C4-2B (cell line): ENCODE measurements around the gene MKLN1.

Experiments used
- H3K27ac ChIP-seq: fragments of 450-650 bp; 2 replicates; pipeline ENCODE4 v1.5.1; 2017
- ZFX ChIP-seq: fragments of 450-650 bp; IDR thresholded peaks from 2 replicates; pipeline ENCODE4 v1.6.1; 2017
- TF ChIP-seq, protein P1 (sequence below): fragments of 450-650 bp; conservative IDR thresholded peaks from 2 replicates; pipeline ENCODE4 v1.5.1; 2017; ENCODE audit warnings: mild to moderate bottlenecking

Gene MKLN1

DNA sequence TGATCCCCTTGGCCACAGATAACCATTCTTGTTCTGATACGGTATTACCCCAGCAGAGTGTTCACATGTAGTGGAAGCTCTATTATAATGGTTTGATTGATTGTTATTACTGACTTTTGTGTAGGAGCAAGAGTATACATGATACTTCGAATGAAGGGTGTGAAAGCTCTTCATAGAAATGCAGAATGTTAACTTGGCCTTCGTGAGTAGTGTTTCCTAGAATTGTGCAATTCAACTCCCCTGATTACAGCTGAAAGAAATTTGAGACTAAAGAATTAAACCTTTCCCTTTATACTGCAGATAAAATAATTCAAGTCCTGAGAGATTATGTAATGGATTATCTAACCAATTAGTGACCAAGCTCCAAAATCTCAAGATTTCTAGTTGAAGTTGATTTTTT, 38.2 kb downstream of the MKLN1 start:
- no peak overlapping the region for H3K27ac ChIP-seq
- TF ChIP-seq, protein P1, sequence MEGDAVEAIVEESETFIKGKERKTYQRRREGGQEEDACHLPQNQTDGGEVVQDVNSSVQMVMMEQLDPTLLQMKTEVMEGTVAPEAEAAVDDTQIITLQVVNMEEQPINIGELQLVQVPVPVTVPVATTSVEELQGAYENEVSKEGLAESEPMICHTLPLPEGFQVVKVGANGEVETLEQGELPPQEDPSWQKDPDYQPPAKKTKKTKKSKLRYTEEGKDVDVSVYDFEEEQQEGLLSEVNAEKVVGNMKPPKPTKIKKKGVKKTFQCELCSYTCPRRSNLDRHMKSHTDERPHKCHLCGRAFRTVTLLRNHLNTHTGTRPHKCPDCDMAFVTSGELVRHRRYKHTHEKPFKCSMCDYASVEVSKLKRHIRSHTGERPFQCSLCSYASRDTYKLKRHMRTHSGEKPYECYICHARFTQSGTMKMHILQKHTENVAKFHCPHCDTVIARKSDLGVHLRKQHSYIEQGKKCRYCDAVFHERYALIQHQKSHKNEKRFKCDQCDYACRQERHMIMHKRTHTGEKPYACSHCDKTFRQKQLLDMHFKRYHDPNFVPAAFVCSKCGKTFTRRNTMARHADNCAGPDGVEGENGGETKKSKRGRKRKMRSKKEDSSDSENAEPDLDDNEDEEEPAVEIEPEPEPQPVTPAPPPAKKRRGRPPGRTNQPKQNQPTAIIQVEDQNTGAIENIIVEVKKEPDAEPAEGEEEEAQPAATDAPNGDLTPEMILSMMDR: no peak
- no peak for TF ChIP-seq ZFX

DNA sequence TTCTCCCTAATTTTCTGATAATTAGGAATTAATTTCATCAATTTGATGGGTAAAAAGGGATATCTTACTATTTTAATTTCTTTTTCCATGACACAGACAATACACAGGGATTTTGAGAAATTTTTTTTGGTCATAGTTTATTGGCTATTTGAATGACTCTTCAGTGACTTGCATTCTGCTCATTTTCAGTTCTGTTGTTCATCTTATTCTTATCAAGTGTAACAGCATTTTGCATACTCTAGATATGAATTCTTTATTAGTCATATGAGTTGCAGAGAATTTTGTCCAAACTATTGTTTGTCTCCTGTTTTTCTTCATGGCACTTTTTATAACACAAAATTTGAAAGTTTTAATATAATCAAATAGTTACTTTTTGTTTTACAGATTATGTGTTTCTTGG, 41.7 kb downstream of the MKLN1 start:
- H3K27ac ChIP-seq: no peak overlapping the region
- TF ChIP-seq ZFX: no peak
- TF ChIP-seq, protein P1: no peak; the same call in 1 of the 2 replicates

DNA sequence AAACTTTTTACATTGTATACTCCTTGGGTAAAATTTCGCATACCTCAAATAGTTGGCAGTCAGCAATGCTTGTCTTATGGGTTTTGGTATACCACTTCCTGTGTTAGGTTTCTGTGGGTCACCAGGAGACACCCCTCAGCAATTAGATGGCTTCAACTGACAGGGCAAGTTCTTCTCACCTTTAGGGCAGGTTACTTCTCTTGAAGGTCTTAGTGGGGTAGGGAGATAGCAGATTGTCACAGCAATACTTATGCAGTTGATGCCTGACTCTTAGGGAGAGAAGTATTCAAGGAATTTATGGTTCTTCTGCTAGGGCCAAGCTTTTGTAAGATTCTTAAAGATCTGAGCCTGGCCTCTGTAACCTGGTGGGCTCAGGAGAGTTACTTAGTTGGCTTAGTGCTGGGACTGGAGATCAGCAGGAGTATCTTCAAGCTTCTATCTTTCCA, 42.9 kb downstream of the MKLN1 start:
- TF ChIP-seq, protein P1: no peak
- TF ChIP-seq ZFX: no peak
- H3K27ac ChIP-seq: no peak overlapping the region

- no peak for TF ChIP-seq ZFX
- TF ChIP-seq, protein P1: no peak
- H3K27ac ChIP-seq: no peak overlapping the region
These were observed 43.7 kb downstream of the MKLN1 start for GRCh38 chr7:131371411-131371810.

DNA sequence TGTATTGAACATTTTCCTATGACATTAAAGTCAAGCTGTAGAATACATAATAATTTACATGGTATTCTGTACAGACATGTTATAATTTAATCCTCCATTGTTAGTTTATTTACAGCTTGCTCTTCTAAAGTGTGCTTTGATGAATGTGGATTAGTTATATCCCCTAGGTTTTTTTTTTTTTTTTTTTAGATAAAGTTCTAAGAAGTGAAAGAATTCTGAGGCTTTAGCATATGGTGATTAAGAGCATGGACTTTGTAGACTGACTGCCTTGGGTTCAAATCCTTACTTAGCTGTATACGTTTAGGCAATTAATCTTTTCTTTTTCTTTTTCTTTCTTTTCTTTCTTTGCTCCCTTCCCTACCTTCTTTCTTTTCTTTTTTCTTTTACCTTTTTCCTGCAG, 44.9 kb downstream of the MKLN1 start:
- no peak for TF ChIP-seq ZFX
- TF ChIP-seq, protein P1: no peak
- H3K27ac ChIP-seq: no peak overlapping the region

DNA sequence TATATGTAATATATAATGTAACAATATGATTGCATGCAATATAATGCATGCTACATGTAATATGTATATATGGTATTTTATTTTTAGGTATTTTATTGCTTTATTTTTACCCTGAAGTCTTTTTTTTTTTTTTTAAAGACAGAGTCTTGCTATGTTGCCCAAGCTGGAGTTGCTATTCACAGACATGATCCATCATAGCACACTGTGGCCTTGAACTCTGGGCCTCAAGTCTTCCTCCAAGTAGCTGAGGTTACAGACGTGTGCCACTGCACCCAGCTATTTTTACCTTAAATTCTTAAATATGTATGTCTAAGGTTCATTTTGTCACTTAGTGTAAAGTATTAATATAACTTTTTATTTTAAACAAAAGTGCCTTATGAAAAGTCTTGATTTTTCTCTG, 47.1 kb downstream of the MKLN1 start:
- no peak overlapping the region for H3K27ac ChIP-seq
- TF ChIP-seq, protein P1: no peak
- no peak for TF ChIP-seq ZFX

- TF ChIP-seq, protein P1: no peak
- no peak for TF ChIP-seq ZFX
- H3K27ac ChIP-seq: no peak overlapping the region
These were observed 53.6 kb downstream of the MKLN1 start for GRCh38 chr7:131381069-131381838.
